ENCODE results near the gene PFKFB4. TPM values are rescaled to one million over a fixed set of nuclear protein-coding genes. Genes with fewer than 3 reads are reported as not detected.
A peak's percentile ranks its signal among the peaks of the same experiment; 100 is the strongest.

Gene PFKFB4
- total and polyA plus RNA-seq, 4 experiments from 2014 or later, result 2.5 to 2.7 (median 2.6) TPM

- Histone ChIP-seq H3K27me3 (ENCODE audit: insufficient read depth, low read length) (no peaks in the 10 kb centered on the region), H3K27ac (ENCODE audit: low read depth, low read length) (no peak overlapping the region), H3K4me3 (ENCODE audit: low read length in 2 of 2) (no peak overlapping the region), H3K9me3 (ENCODE audit: control insufficient read depth in 1 of 2, low read length in 2 of 2) (no peaks in the 10 kb centered on the region), H3K36me3 (ENCODE audit: insufficient read depth, low read length) (no peaks in the 10 kb centered on the region), H3K4me1 (ENCODE audit: insufficient read depth, low read length) (peaks cover 72% of the 10 kb centered on the region)
- CTCF ChIA-PET (ENCODE audit: partially characterized antibody), result interaction anchor here (3.9 kb wide), 1 partner anchor 82 kb away, joined by 15 read pairs; no protein-coding TSS in a partner anchor
- Mint-ChIP-seq H3K36me3 (no peaks in the 10 kb centered on the region), H3K27ac (peak overlapping the region in 6 of 7 donors; percentile 25 to 81 (median 57)), H3K4me1 (peaks cover 44 to 81% (median 61%) of the 10 kb centered on the region in 4 donors), H3K27me3 (no peaks in the 10 kb centered on the region), H3K9me3 (no peaks in the 10 kb centered on the region), H3K4me3 (peak overlapping the region in 3 of 8 donors; percentile 54 to 60 (median 54))
- POLR2A ChIA-PET (ENCODE audit: partially characterized antibody), result interaction anchor here (1.2 to 2.1 kb wide), 2 partner anchors 31 to 39 kb away, joined by 3 to 5 read pairs; no protein-coding TSS in a partner anchor
- DNase-seq, result no peak
- intact Hi-C loops (cut with micrococcal nuclease), result no loop called here
These were observed 38.5 kb downstream of the PFKFB4 start for GRCh38 chr3:48518069-48518468.

- Mint-ChIP-seq H3K27me3 (no peaks in the 10 kb centered on the region), H3K27ac (peak overlapping the region in 6 of 7 donors; percentile 20 to 88 (median 73)), H3K4me3 (peak overlapping the region; percentile 41 to 83 (median 76)), H3K4me1 (peaks cover 50 to 81% (median 69%) of the 10 kb centered on the region in 4 donors), H3K9me3 (no peaks in the 10 kb centered on the region), H3K36me3 (no peaks in the 10 kb centered on the region)
- peaks cover 80% of the 10 kb centered on the region for H3K4me1 ChIP-seq (ENCODE audit: insufficient read depth, low read length)
- H3K27ac ChIP-seq (ENCODE audit: low read depth, low read length), result peak overlapping the region; percentile 6
- peak overlapping the region in 1 of 2 donors; percentile 26 for H3K4me3 ChIP-seq (ENCODE audit: low read length in 2 of 2)
- no peaks in the 10 kb centered on the region for H3K9me3 ChIP-seq (ENCODE audit: control insufficient read depth in 1 of 2, low read length in 2 of 2)
- intact Hi-C loops (cut with micrococcal nuclease), result no loop called here
- H3K27me3 ChIP-seq (ENCODE audit: insufficient read depth, low read length), result no peaks in the 10 kb centered on the region
- ChIA-PET CTCF (ENCODE audit: partially characterized antibody) (interaction anchor here (0.8 to 4.0 kb wide), 5 partner anchors 9 to 115 kb away, joined by 4 to 25 read pairs (median 7); no protein-coding TSS in a partner anchor), POLR2A (ENCODE audit: partially characterized antibody) (interaction anchor here (0.8 to 2.1 kb wide), 5 partner anchors 34 to 77 kb away, joined by 3 to 5 read pairs (median 4); partner anchors contain the start of genes ATRIP, CCDC51 and TMA7)
- peak in 1 of 5 donors; percentile 18 for DNase-seq
- no peaks in the 10 kb centered on the region for H3K36me3 ChIP-seq (ENCODE audit: insufficient read depth, low read length)
These were observed 40.0 kb downstream of the PFKFB4 start for GRCh38 chr3:48516571-48516970.

- ChIA-PET CTCF (ENCODE audit: partially characterized antibody) (interaction anchor here (0.6 to 4.0 kb wide), 10 partner anchors 8 to 810 kb away, joined by 3 to 25 read pairs (median 5); no protein-coding TSS in a partner anchor), POLR2A (ENCODE audit: partially characterized antibody) (interaction anchor here (0.5 to 1.5 kb wide), 8 partner anchors 9 to 75 kb away, joined by 3 to 5 read pairs (median 3); partner anchors contain the start of genes ATRIP, CCDC51, PFKFB4 and TMA7)
- Histone ChIP-seq H3K4me3 (ENCODE audit: low read length in 2 of 2) (no peak overlapping the region), H3K36me3 (ENCODE audit: insufficient read depth, low read length) (no peaks in the 10 kb centered on the region), H3K9me3 (ENCODE audit: control insufficient read depth in 1 of 2, low read length in 2 of 2) (no peaks in the 10 kb centered on the region), H3K27ac (ENCODE audit: low read depth, low read length) (peak overlapping the region; percentile 31), H3K4me1 (ENCODE audit: insufficient read depth, low read length) (peaks cover 75% of the 10 kb centered on the region), H3K27me3 (ENCODE audit: insufficient read depth, low read length) (no peaks in the 10 kb centered on the region)
- Mint-ChIP-seq H3K4me1 (peaks cover 49 to 81% (median 68%) of the 10 kb centered on the region in 4 donors), H3K27ac (peak overlapping the region in 6 of 7 donors; percentile 43 to 86 (median 67)), H3K9me3 (no peaks in the 10 kb centered on the region), H3K27me3 (no peaks in the 10 kb centered on the region), H3K36me3 (no peaks in the 10 kb centered on the region), H3K4me3 (peak overlapping the region; percentile 52 to 81 (median 72))
- peak; percentile 56 to 65 (median 62) for DNase-seq
- intact Hi-C loops (cut with micrococcal nuclease), result loop anchor here (1.0 kb wide), 1 partner anchor 7 kb away; no protein-coding TSS in a partner anchor
These were observed 42.0 kb downstream of the PFKFB4 start for GRCh38 chr3:48514431-48515227.

- no peak for DNase-seq
- Histone ChIP-seq H3K36me3 (ENCODE audit: insufficient read depth, low read length) (no peaks in the 10 kb centered on the region), H3K27me3 (ENCODE audit: insufficient read depth, low read length) (no peaks in the 10 kb centered on the region), H3K9me3 (ENCODE audit: control insufficient read depth in 1 of 2, low read length in 2 of 2) (no peaks in the 10 kb centered on the region), H3K4me1 (ENCODE audit: insufficient read depth, low read length) (peaks cover 60% of the 10 kb centered on the region), H3K27ac (ENCODE audit: low read depth, low read length) (no peak overlapping the region), H3K4me3 (ENCODE audit: low read length in 2 of 2) (no peak overlapping the region)
- H3K27ac Mint-ChIP-seq, result peak overlapping the region in 3 of 7 donors; percentile 18 to 79 (median 42)
- no peaks in the 10 kb centered on the region for H3K27me3 Mint-ChIP-seq
- no peaks in the 10 kb centered on the region for H3K36me3 Mint-ChIP-seq
- no peaks in the 10 kb centered on the region for H3K9me3 Mint-ChIP-seq
- ChIA-PET POLR2A (ENCODE audit: partially characterized antibody) (interaction anchor here (1.2 to 1.7 kb wide), 3 partner anchors 38 to 71 kb away, joined by 5 read pairs; partner anchors contain the start of genes CCDC51 and TMA7), CTCF (ENCODE audit: partially characterized antibody) (interaction anchor here (0.9 to 11.1 kb wide), 5 partner anchors 38 to 110 kb away, joined by 3 to 215 read pairs (median 53); a partner anchor contains a TSS)
- H3K4me1 Mint-ChIP-seq, result peaks cover 42 to 65% (median 54%) of the 10 kb centered on the region in 4 donors
- intact Hi-C loops (cut with micrococcal nuclease), result no loop called here
- no peak overlapping the region for H3K4me3 Mint-ChIP-seq
These were observed 45.1 kb downstream of the PFKFB4 start for GRCh38 chr3:48511551-48511950.

- Histone ChIP-seq H3K9me3 (ENCODE audit: control insufficient read depth in 1 of 2, low read length in 2 of 2) (no peaks in the 10 kb centered on the region), H3K4me1 (ENCODE audit: insufficient read depth, low read length) (peaks cover 62% of the 10 kb centered on the region), H3K27ac (ENCODE audit: low read depth, low read length) (peak overlapping the region; percentile 27), H3K27me3 (ENCODE audit: insufficient read depth, low read length) (no peaks in the 10 kb centered on the region), H3K4me3 (ENCODE audit: low read length in 2 of 2) (no peak overlapping the region), H3K36me3 (ENCODE audit: insufficient read depth, low read length) (no peaks in the 10 kb centered on the region)
- intact Hi-C loops (cut with micrococcal nuclease), result loop anchor here (1.0 kb wide), 8 partner anchors 8 to 234 kb away; partner anchors contain the start of genes CCDC51 and TMA7
- Mint-ChIP-seq H3K4me3 (peak overlapping the region in 7 of 8 donors; percentile 42 to 77 (median 64)), H3K27ac (peak overlapping the region; percentile 83 to 92 (median 86)), H3K9me3 (no peaks in the 10 kb centered on the region), H3K27me3 (no peaks in the 10 kb centered on the region), H3K36me3 (no peaks in the 10 kb centered on the region), H3K4me1 (peaks cover 37 to 62% (median 50%) of the 10 kb centered on the region in 4 donors)
- POLR2A ChIA-PET (ENCODE audit: partially characterized antibody), result interaction anchor here (1.0 to 3.5 kb wide), 12 partner anchors 10 to 106 kb away, joined by 5 to 38 read pairs (median 12); partner anchors contain the start of genes ATRIP, CCDC51, PFKFB4 and TMA7
- DNase-seq, result peak; percentile 75 to 84 (median 77)
- CTCF ChIA-PET (ENCODE audit: partially characterized antibody), result interaction anchor here (0.7 to 11.1 kb wide), 23 partner anchors 7 to 238 kb away, joined by 3 to 215 read pairs (median 5); partner anchors contain the start of genes ATRIP, CCDC51 and TMA7
These were observed 49.1 kb downstream of the PFKFB4 start for GRCh38 chr3:48507256-48508061.

GRCh38 chr3:48505968-48506504 is 50.6 kb downstream of the PFKFB4 start:
- no peak overlapping the region for H3K27ac ChIP-seq (ENCODE audit: low read depth, low read length)
- H3K4me3 Mint-ChIP-seq, result peak overlapping the region in 6 of 8 donors; percentile 32 to 74 (median 59)
- H3K36me3 ChIP-seq (ENCODE audit: insufficient read depth, low read length), result no peaks in the 10 kb centered on the region
- H3K9me3 ChIP-seq (ENCODE audit: control insufficient read depth in 1 of 2, low read length in 2 of 2), result no peaks in the 10 kb centered on the region
- ChIA-PET CTCF (ENCODE audit: partially characterized antibody) (interaction anchor here (0.7 to 11.1 kb wide), 15 partner anchors 9 to 104 kb away, joined by 3 to 215 read pairs (median 17); partner anchors contain the start of genes ATRIP, CCDC51, PFKFB4 and TMA7), POLR2A (ENCODE audit: partially characterized antibody) (interaction anchor here (0.8 to 4.2 kb wide), 7 partner anchors 33 to 70 kb away, joined by 4 to 47 read pairs (median 25); partner anchors contain the start of genes CCDC51 and TMA7)
- H3K27me3 Mint-ChIP-seq, result no peaks in the 10 kb centered on the region
- H3K27ac Mint-ChIP-seq, result peak overlapping the region; percentile 26 to 85 (median 74)
- no peak for DNase-seq
- no peaks in the 10 kb centered on the region for H3K9me3 Mint-ChIP-seq
- H3K4me3 ChIP-seq (ENCODE audit: low read length in 2 of 2), result no peak overlapping the region
- H3K4me1 ChIP-seq (ENCODE audit: insufficient read depth, low read length), result peaks cover 65% of the 10 kb centered on the region
- peaks cover 42 to 64% (median 55%) of the 10 kb centered on the region in 4 donors for H3K4me1 Mint-ChIP-seq
- intact Hi-C loops (cut with micrococcal nuclease), result no loop called here
- no peaks in the 10 kb centered on the region for H3K27me3 ChIP-seq (ENCODE audit: insufficient read depth, low read length)
- peaks cover 2 to 4% of the 10 kb centered on the region in 2 donors for H3K36me3 Mint-ChIP-seq
